Stomach (tissue), 4 donors: Measurements from ENCODE around the gene TMEM245.

Source experiments
- CTCF ChIP-seq, 7 experiments: fragments of 450-650 bp in 4 of 7; fragments of 200-600 bp in 3 of 7; sonication (generic) in 3 of 7; IDR thresholded peaks; one replicate each; pipeline ENCODE4 v1.5.1; 2016 to 2019; ENCODE audit warnings: antibody characterized with exemption in 7 of 7, control low read depth in 2 of 7, mild to moderate bottlenecking in 1 of 7
- EP300 ChIP-seq: sonication (generic); formaldehyde crosslinking; IDR thresholded peaks from one replicate; pipeline ENCODE4 v1.6.1; 2017; ENCODE audit warnings: antibody characterized with exemption

- TF ChIP-seq EP300 (no peak), CTCF (IDR thresholded peaks at IDR 0.05) (no peak)
Measured at GRCh38 chr9:109028457-109028856, 91.3 kb downstream of the TMEM245 start.
